OCI-LY1 (cell line): ENCODE measurements around the gene ZSCAN5A.

Experiments used
- H2AFZ ChIP-seq: fragments of 200-600 bp; sonication (generic), shearing (Covaris generic); 2 replicates; pipeline ENCODE4 v1.6.0; 2014; ENCODE audit warnings: antibody characterized with exemption, mild to moderate bottlenecking, low read length
- H3F3A ChIP-seq: fragments of 200-600 bp; sonication (generic), shearing (Covaris generic); 2 replicates; pipeline ENCODE4 v1.6.0; 2014; ENCODE audit warnings: mild to moderate bottlenecking, antibody characterized with exemption, low read length, moderate library complexity; ENCODE audit not compliant: insufficient read depth
- H3K27ac ChIP-seq: fragments of 200-600 bp; sonication (generic); 2 replicates; pipeline ENCODE4 v1.5.1; 2014; ENCODE audit warnings: low read length, mixed run types, mild to moderate bottlenecking, low read depth; ENCODE audit not compliant: poor library complexity, severe bottlenecking
- H3K27me3 ChIP-seq: fragments of 200-600 bp; sonication (generic); 2 replicates; pipeline ENCODE4 v1.6.0; 2014; ENCODE audit warnings: antibody characterized with exemption, mild to moderate bottlenecking, low read length, moderate library complexity; ENCODE audit not compliant: insufficient read depth
- H3K36me3 ChIP-seq: fragments of 200-600 bp; sonication (generic); 2 replicates; pipeline ENCODE4 v1.6.1; 2014; ENCODE audit warnings: mild to moderate bottlenecking, antibody characterized with exemption, low read length, moderate library complexity, mixed read lengths; ENCODE audit not compliant: insufficient read depth
- H3K4me1 ChIP-seq: fragments of 200-600 bp; sonication (generic); 2 replicates; pipeline ENCODE4 v1.5.1; 2014; ENCODE audit warnings: mild to moderate bottlenecking, low read length, moderate library complexity; ENCODE audit not compliant: insufficient read depth, severe bottlenecking
- H3K4me2 ChIP-seq: fragments of 200-600 bp; sonication (generic), shearing (Covaris generic); 2 replicates; pipeline ENCODE4 v1.6.1; 2014; ENCODE audit warnings: low read length
- H3K4me3 ChIP-seq: fragments of 200-600 bp; sonication (generic); 2 replicates; pipeline ENCODE4 v1.5.1; 2014; ENCODE audit warnings: low read length, low read depth, mild to moderate bottlenecking, mixed read lengths; ENCODE audit not compliant: poor library complexity, severe bottlenecking
- H3K79me2 ChIP-seq: fragments of 200-600 bp; shearing (Covaris generic); 2 replicates; pipeline ENCODE4 v1.6.1; 2016; ENCODE audit warnings: mixed run types, low read length, mixed read lengths; ENCODE audit not compliant: insufficient read depth
- H3K9ac ChIP-seq: fragments of 200-600 bp; sonication (generic), shearing (Covaris generic); 2 replicates; pipeline ENCODE4 v1.6.1; 2014; ENCODE audit warnings: mild to moderate bottlenecking, low read length, mixed read lengths
- H3K9me2 ChIP-seq: fragments of 200-600 bp; sonication (generic), shearing (Covaris generic); 2 replicates; pipeline ENCODE4 v1.6.1; 2014; ENCODE audit warnings: low read depth, mild to moderate bottlenecking, low read length, mixed read lengths
- H3K9me3 ChIP-seq: fragments of 200-600 bp; shearing (Covaris generic); 2 replicates; pipeline ENCODE4 v1.6.1; 2014; ENCODE audit warnings: low read length, mixed read lengths
- H4K20me1 ChIP-seq: fragments of 200-600 bp; sonication (generic), shearing (Covaris generic); 2 replicates; pipeline ENCODE4 v1.6.0; 2016; ENCODE audit warnings: mild to moderate bottlenecking, low read length; ENCODE audit not compliant: insufficient read depth
- EZH2 ChIP-seq: fragments of 200-600 bp; sonication (generic), shearing (Covaris generic); IDR thresholded peaks from 2 replicates; pipeline ENCODE4 v1.8.0; 2017; ENCODE audit warnings: borderline replicate concordance, mixed run types, mild to moderate bottlenecking, antibody characterized with exemption, low read length, moderate library complexity, mixed read lengths
- TF ChIP-seq, protein P1 (sequence below): fragments of 200-600 bp; sonication (generic), shearing (Covaris generic); IDR thresholded peaks from 2 replicates; pipeline ENCODE4 v1.5.1; 2017; ENCODE audit warnings: mild to moderate bottlenecking, antibody characterized with exemption, low read length, moderate library complexity, mixed read lengths

The ZSCAN5A gene

DNA sequence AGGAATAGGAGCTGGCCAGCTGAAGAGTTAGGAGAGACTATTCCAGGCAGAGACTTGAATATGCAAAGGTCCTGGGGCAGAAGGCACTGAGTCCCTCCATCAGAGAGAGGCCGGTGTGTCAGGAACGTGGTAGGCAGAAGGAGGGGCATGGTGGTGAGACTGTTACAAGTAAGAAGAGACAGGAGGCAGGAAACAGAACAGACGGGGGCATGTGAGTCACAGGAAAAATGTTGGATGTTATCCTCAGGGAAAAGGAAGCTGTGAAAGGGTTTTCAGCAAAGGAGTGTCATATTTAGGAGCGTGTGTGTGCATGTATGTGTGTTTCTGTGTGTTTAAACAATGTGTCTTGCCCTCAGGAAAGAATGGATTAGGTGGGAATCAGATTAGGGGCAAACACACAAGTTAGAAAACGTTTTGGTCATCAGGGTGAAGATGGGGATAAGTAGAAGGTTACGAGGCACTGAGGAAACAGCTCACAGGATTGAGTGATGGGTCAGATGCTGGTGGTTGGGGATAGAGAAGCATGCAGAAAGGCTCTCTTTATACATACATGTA is 41.0 kb downstream of the ZSCAN5A start:
- Histone ChIP-seq H2AFZ (no peak overlapping the region), H3K79me2 (no peaks in the 10 kb centered on the region), H3K27ac (no peak overlapping the region), H3K36me3 (no peaks in the 10 kb centered on the region), H3K9ac (no peak overlapping the region), H3K4me1 (no peaks in the 10 kb centered on the region), H3K9me2 (no peaks in the 10 kb centered on the region), H4K20me1 (no peaks in the 10 kb centered on the region), H3F3A (no peaks in the 10 kb centered on the region), H3K9me3 (no peaks in the 10 kb centered on the region), H3K4me2 (no peak overlapping the region), H3K27me3 (no peaks in the 10 kb centered on the region), H3K4me3 (no peak overlapping the region)
- TF ChIP-seq, protein P1, sequence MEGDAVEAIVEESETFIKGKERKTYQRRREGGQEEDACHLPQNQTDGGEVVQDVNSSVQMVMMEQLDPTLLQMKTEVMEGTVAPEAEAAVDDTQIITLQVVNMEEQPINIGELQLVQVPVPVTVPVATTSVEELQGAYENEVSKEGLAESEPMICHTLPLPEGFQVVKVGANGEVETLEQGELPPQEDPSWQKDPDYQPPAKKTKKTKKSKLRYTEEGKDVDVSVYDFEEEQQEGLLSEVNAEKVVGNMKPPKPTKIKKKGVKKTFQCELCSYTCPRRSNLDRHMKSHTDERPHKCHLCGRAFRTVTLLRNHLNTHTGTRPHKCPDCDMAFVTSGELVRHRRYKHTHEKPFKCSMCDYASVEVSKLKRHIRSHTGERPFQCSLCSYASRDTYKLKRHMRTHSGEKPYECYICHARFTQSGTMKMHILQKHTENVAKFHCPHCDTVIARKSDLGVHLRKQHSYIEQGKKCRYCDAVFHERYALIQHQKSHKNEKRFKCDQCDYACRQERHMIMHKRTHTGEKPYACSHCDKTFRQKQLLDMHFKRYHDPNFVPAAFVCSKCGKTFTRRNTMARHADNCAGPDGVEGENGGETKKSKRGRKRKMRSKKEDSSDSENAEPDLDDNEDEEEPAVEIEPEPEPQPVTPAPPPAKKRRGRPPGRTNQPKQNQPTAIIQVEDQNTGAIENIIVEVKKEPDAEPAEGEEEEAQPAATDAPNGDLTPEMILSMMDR = no peak
- no peak for TF ChIP-seq EZH2

- Histone ChIP-seq H3K4me2 (no peak within 1 kb of the TSS), H3K36me3 (no peaks in the 10 kb centered on the region), H3K9ac (no peak within 1 kb of the TSS), H3K27me3 (no peaks in the 10 kb centered on the region), H3K4me3 (no peak within 1 kb of the TSS), H3K9me2 (no peaks in the 10 kb centered on the region), H3K4me1 (no peaks in the 10 kb centered on the region), H3K79me2 (no peaks in the 10 kb centered on the region), H4K20me1 (no peaks in the 10 kb centered on the region), H2AFZ (no peak within 1 kb of the TSS), H3F3A (no peaks in the 10 kb centered on the region), H3K27ac (no peak within 1 kb of the TSS), H3K9me3 (no peaks in the 10 kb centered on the region)
- TF ChIP-seq, protein P1 = no peak
- no peak for TF ChIP-seq EZH2
Measured at GRCh38 chr19:56272161-56272798, 42.4 kb downstream of the ZSCAN5A start, which contains the start of gene EDDM13. TSS of gene EDDM13 (plus strand) at chr19:56272748. CDS start at chr19:56272835, 87 bp downstream.

GRCh38 chr19:56271151-56271550 is 43.5 kb downstream of the ZSCAN5A start:
- TF ChIP-seq EZH2 = no peak
- TF ChIP-seq, protein P1 = no peak
- Histone ChIP-seq H3K27me3 (no peaks in the 10 kb centered on the region), H3K9me3 (no peaks in the 10 kb centered on the region), H3K4me1 (no peaks in the 10 kb centered on the region), H3K36me3 (no peaks in the 10 kb centered on the region), H3K9me2 (no peaks in the 10 kb centered on the region), H4K20me1 (no peaks in the 10 kb centered on the region), H3K79me2 (no peaks in the 10 kb centered on the region), H3F3A (no peaks in the 10 kb centered on the region), H2AFZ (no peak overlapping the region), H3K4me3 (no peak overlapping the region), H3K27ac (no peak overlapping the region), H3K4me2 (no peak overlapping the region), H3K9ac (no peak overlapping the region)
